Measurements from ENCODE around the gene MISP3.
A peak's percentile ranks its signal among the peaks of the same experiment; 100 is the strongest.

The MISP3 gene

GRCh38 chr19:14053500-14053899 lies 19.1 kb upstream of the MISP3 start:
- no peak for DNase-seq (ENCODE audit: low read depth)

- DNase-seq (ENCODE audit: low read depth) = no peak
These were observed 18.5 kb upstream of the MISP3 start for GRCh38 chr19:14054099-14054498.

- no peak for DNase-seq (ENCODE audit: low read depth)
These were observed 17.9 kb upstream of the MISP3 start for GRCh38 chr19:14054721-14055120.

- DNase-seq (ENCODE audit: low read depth) = no peak
These were observed 17.2 kb upstream of the MISP3 start for GRCh38 chr19:14055396-14055795.

- DNase-seq (ENCODE audit: low read depth) = no peak
These were observed 16.4 kb upstream of the MISP3 start for GRCh38 chr19:14056069-14056666.

GRCh38 chr19:14056741-14057356 lies 15.7 kb upstream of the MISP3 start:
- DNase-seq (ENCODE audit: low read depth) = no peak

- no peak for DNase-seq (ENCODE audit: low read depth)
These were observed 14.1 kb upstream of the MISP3 start for GRCh38 chr19:14058182-14059092.

GRCh38 chr19:14059093-14059480 lies 13.5 kb upstream of the MISP3 start:
- DNase-seq (ENCODE audit: low read depth) = peak; percentile 30

- no peak for DNase-seq (ENCODE audit: low read depth)
These were observed 12.9 kb upstream of the MISP3 start for GRCh38 chr19:14059652-14060155.

GRCh38 chr19:14061081-14061749 lies 11.4 kb upstream of the MISP3 start:
- no peak for DNase-seq (ENCODE audit: low read depth)

GRCh38 chr19:14061751-14062557 lies 10.6 kb upstream of the MISP3 start, which contains the start of gene PALM3:
TSS of gene PALM3 (minus strand) at chr19:14062076. CDS start at chr19:14061980, 96 bp downstream.
- DNase-seq (ENCODE audit: low read depth) = no peak

- no peak for DNase-seq (ENCODE audit: low read depth)
These were observed 10.1 kb upstream of the MISP3 start for GRCh38 chr19:14062558-14062855.

- DNase-seq (ENCODE audit: low read depth) = no peak
These were observed 9.5 kb upstream of the MISP3 start for GRCh38 chr19:14063105-14063504.

GRCh38 chr19:14066134-14066533 lies 6.5 kb upstream of the MISP3 start:
- DNase-seq (ENCODE audit: low read depth) = no peak

- DNase-seq (ENCODE audit: low read depth) = no peak
These were observed 2.1 kb upstream of the MISP3 start for GRCh38 chr19:14070268-14071050.

- DNase-seq (ENCODE audit: low read depth) = peak; percentile 64
These were observed 807 bp downstream of the MISP3 start for GRCh38 chr19:14073261-14073924.

GRCh38 chr19:14073925-14074838 lies 1.6 kb downstream of the MISP3 start:
- no peak for DNase-seq (ENCODE audit: low read depth)

- no peak for DNase-seq (ENCODE audit: low read depth)
These were observed 5.8 kb downstream of the MISP3 start for GRCh38 chr19:14078411-14078810.
